AG04450 (cell line): ENCODE data around the gene PBX1. TPM values are rescaled to one million over a fixed set of nuclear protein-coding genes. Genes with fewer than 3 reads are reported as not detected.

Source experiments
- CTCF ChIA-PET: fragments of 300-600, 350-600 bp; formaldehyde crosslinking; extraction: SDS; loops from one replicate; lab custom pipeline; 2022; ENCODE audit warnings: antibody characterized with exemption, inconsistent platforms; lab: Charles Lee
- POLR2A ChIA-PET: fragments of 350-600 bp; formaldehyde crosslinking; extraction: SDS; loops from one replicate; lab custom pipeline; 2021; ENCODE audit warnings: antibody characterized with exemption, inconsistent platforms; lab: Yijun Ruan, JAX
- DNase-seq: peaks from one replicate; pipeline ENCODE4 v3.0.0-alpha.2; 2011; ENCODE audit warnings: low read depth, low spot score
- H3K27ac ChIP-seq: one replicate; pipeline ENCODE4 v1.5.1; 2012; ENCODE audit warnings: low read depth, low read length, control low read depth
- H3K27me3 ChIP-seq: one replicate; pipeline ENCODE4 v1.6.0; 2012; ENCODE audit warnings: low read length; ENCODE audit not compliant: control insufficient read depth, insufficient read depth
- H3K4me3 ChIP-seq: 2 replicates; pipeline ENCODE4 v1.5.1; 2011; ENCODE audit warnings: mild to moderate bottlenecking, low read depth, low read length, control low read depth
- H3K9me3 ChIP-seq: 2 replicates; pipeline ENCODE4 v1.5.1; 2012; ENCODE audit warnings: low read length; ENCODE audit not compliant: control insufficient read depth, insufficient read depth
- CTCF ChIP-seq: IDR thresholded peaks from 2 replicates; pipeline ENCODE4 v1.5.1; 2011; ENCODE audit warnings: low read depth, low read length, control low read depth, inconsistent platforms
- polyA plus RNA-seq: library from polyadenylated mRNA; depleted of rRNA; stranded (reverse); fragments of >200 nt; gene quantifications from 2 replicates; pipeline ENCODE4 v1.2.3, GENCODE V29; 2011

PBX1 gene
- polyA plus RNA-seq, 1 experiment: 49.9 TPM

- CTCF ChIA-PET: no interaction called here
- Histone ChIP-seq H3K4me3 (no peak overlapping the region), H3K27ac (no peak overlapping the region), H3K27me3 (no peaks in the 10 kb centered on the region), H3K9me3 (no peaks in the 10 kb centered on the region)
- DNase-seq: no peak
- POLR2A ChIA-PET: no interaction called here
- TF ChIP-seq CTCF: no peak
Observed at GRCh38 chr1:164856381-164856780, 297.4 kb downstream of the PBX1 start.

GRCh38 chr1:164857439-164857838, 298.5 kb downstream of the PBX1 start:
- H3K27me3 ChIP-seq: peaks cover 4% of the 10 kb centered on the region
- DNase-seq: no peak
- no peaks in the 10 kb centered on the region for H3K9me3 ChIP-seq
- POLR2A ChIA-PET: no interaction called here
- no peak overlapping the region for H3K4me3 ChIP-seq
- CTCF ChIA-PET: no interaction called here
- no peak for TF ChIP-seq CTCF
- no peak overlapping the region for H3K27ac ChIP-seq

- Histone ChIP-seq H3K27ac (no peak overlapping the region), H3K9me3 (no peaks in the 10 kb centered on the region), H3K27me3 (peaks cover 4% of the 10 kb centered on the region), H3K4me3 (no peak overlapping the region)
- no peak for DNase-seq
- TF ChIP-seq CTCF: no peak
- POLR2A ChIA-PET: no interaction called here
- CTCF ChIA-PET: no interaction called here
Observed at GRCh38 chr1:164858096-164858632, 299.2 kb downstream of the PBX1 start.

- TF ChIP-seq CTCF: no peak
- no peak for DNase-seq
- Histone ChIP-seq H3K27me3 (peaks cover 4% of the 10 kb centered on the region), H3K9me3 (no peaks in the 10 kb centered on the region), H3K4me3 (no peak overlapping the region), H3K27ac (no peak overlapping the region)
- CTCF ChIA-PET: no interaction called here
- POLR2A ChIA-PET: no interaction called here
Observed at GRCh38 chr1:164861632-164862031, 302.6 kb downstream of the PBX1 start.

GRCh38 chr1:164863056-164863455, 304.1 kb downstream of the PBX1 start:
- no peak for TF ChIP-seq CTCF
- no peak overlapping the region for H3K4me3 ChIP-seq
- no peaks in the 10 kb centered on the region for H3K9me3 ChIP-seq
- ChIA-PET CTCF (no interaction called here), POLR2A (no interaction called here)
- no peak for DNase-seq
- H3K27me3 ChIP-seq: peaks cover 4% of the 10 kb centered on the region
- no peak overlapping the region for H3K27ac ChIP-seq
